ENCODE results near the gene FAAH.

GRCh38 chr1:46369542-46370213 lies 24.4 kb upstream of the FAAH start:
- TF ChIP-seq RAD21 (IDR thresholded peaks at IDR 0.05; ENCODE audit: low read depth) (no peak), TAF1 (IDR thresholded peaks at IDR 0.05; ENCODE audit: low read depth) (no peak), CREB1 (IDR thresholded peaks at IDR 0.05; ENCODE audit: low read depth) (no peak), FOXM1 (IDR thresholded peaks at IDR 0.05; ENCODE audit: borderline replicate concordance, low read depth) (no peak), MAX (IDR thresholded peaks at IDR 0.05) (no peak), YY1 (IDR thresholded peaks at IDR 0.05; ENCODE audit: low read depth) (no peak), TEAD4 (IDR thresholded peaks at IDR 0.05) (no peak), NFIC (IDR thresholded peaks at IDR 0.05) (no peak), REST (IDR thresholded peaks at IDR 0.05; ENCODE audit: low read depth) (no peak), EP300 (IDR thresholded peaks at IDR 0.05; ENCODE audit: borderline replicate concordance) (no peak), EGR1 (IDR thresholded peaks at IDR 0.05) (no peak), ZBTB7A (IDR thresholded peaks at IDR 0.05; ENCODE audit: low read depth) (no peak)
